GM19463 (cell line): Measurements from ENCODE around the gene NOTCH1.

Source experiments
- ATAC-seq: cut with Tn5 transposase; IDR thresholded peaks from one replicate; pipeline ENCODE4 v1.9.1; 2021; ENCODE audit warnings: mild to moderate bottlenecking, moderate library complexity; ENCODE audit not compliant: unreplicated experiment

NOTCH1 gene

GRCh38 chr9:136470792-136471469, 74.9 kb downstream of the NOTCH1 start:
- ATAC-seq: no peak

- ATAC-seq: no peak
These were observed 75.5 kb downstream of the NOTCH1 start for GRCh38 chr9:136470356-136470755.

- ATAC-seq: no peak
These were observed 78.1 kb downstream of the NOTCH1 start for GRCh38 chr9:136467766-136468165.

GRCh38 chr9:136466155-136466541, 79.7 kb downstream of the NOTCH1 start:
- ATAC-seq: no peak

- no peak for ATAC-seq
These were observed 80.2 kb downstream of the NOTCH1 start for GRCh38 chr9:136465500-136466154.

GRCh38 chr9:136464241-136464640, 81.6 kb downstream of the NOTCH1 start:
- no peak for ATAC-seq

- ATAC-seq: no peak
These were observed 82.3 kb downstream of the NOTCH1 start for GRCh38 chr9:136463578-136463977.

GRCh38 chr9:136462664-136463063, 83.2 kb downstream of the NOTCH1 start:
- no peak for ATAC-seq

- ATAC-seq: no peak
These were observed 85.0 kb downstream of the NOTCH1 start for GRCh38 chr9:136460772-136461325.

GRCh38 chr9:136459425-136459824, 86.4 kb downstream of the NOTCH1 start:
- ATAC-seq: no peak

- ATAC-seq: no peak
These were observed 88.5 kb downstream of the NOTCH1 start for GRCh38 chr9:136457326-136457725.

- no peak for ATAC-seq
These were observed 89.6 kb downstream of the NOTCH1 start for GRCh38 chr9:136456258-136456657.

- no peak for ATAC-seq
These were observed 90.5 kb downstream of the NOTCH1 start for GRCh38 chr9:136455043-136456002.

- ATAC-seq: no peak
These were observed 91.6 kb downstream of the NOTCH1 start for GRCh38 chr9:136454026-136454796.

- no peak for ATAC-seq
These were observed 92.5 kb downstream of the NOTCH1 start for GRCh38 chr9:136453326-136453725.

- no peak for ATAC-seq
These were observed 94.5 kb downstream of the NOTCH1 start for GRCh38 chr9:136451221-136451877.

GRCh38 chr9:136448655-136449054, 97.2 kb downstream of the NOTCH1 start:
- ATAC-seq: no peak

- ATAC-seq: no peak
These were observed 98.6 kb downstream of the NOTCH1 start for GRCh38 chr9:136447173-136447778.

- ATAC-seq: no peak
These were observed 100.0 kb downstream of the NOTCH1 start for GRCh38 chr9:136445799-136446198.
